Stomach (tissue), 4 donors: Measurements from ENCODE around the gene GRAMD1B.

ENCODE experiments used
- CTCF ChIP-seq, 7 experiments: fragments of 450-650 bp in 4 of 7; fragments of 200-600 bp in 3 of 7; sonication (generic) in 3 of 7; IDR thresholded peaks; one replicate each; pipeline ENCODE4 v1.5.1; 2016 to 2019; ENCODE audit warnings: antibody characterized with exemption in 7 of 7, control low read depth in 2 of 7, mild to moderate bottlenecking in 1 of 7
- EP300 ChIP-seq: sonication (generic); formaldehyde crosslinking; IDR thresholded peaks from one replicate; pipeline ENCODE4 v1.6.1; 2017; ENCODE audit warnings: antibody characterized with exemption
- POLR2A ChIP-seq, 4 donors: fragments of 450-650 bp; IDR thresholded peaks; one replicate each; pipeline ENCODE4 v1.6.1; 2016; ENCODE audit warnings: antibody characterized with exemption in 4 of 4, control low read depth in 2 of 4, mild to moderate bottlenecking in 1 of 4, moderate library complexity in 1 of 4
- POLR2AphosphoS5 ChIP-seq, 3 donors: sonication (generic); formaldehyde crosslinking; IDR thresholded peaks; one replicate each; pipeline ENCODE4 v1.6.1; 2016; ENCODE audit warnings: antibody characterized with exemption in 3 of 3

- TF ChIP-seq EP300 (no peak), CTCF (IDR thresholded peaks at IDR 0.05) (no peak), POLR2A (IDR thresholded peaks at IDR 0.05) (no peak), POLR2AphosphoS5 (IDR thresholded peaks at IDR 0.05) (no peak)
These were observed 173.6 kb downstream of the GRAMD1B start for GRCh38 chr11:123603666-123604065.
